ENCODE data around the gene DCAF6.
"Not testable (repeated sequence)": the region's sequence is repeated elsewhere in the genome, so short reads cannot be mapped to it uniquely, and the experiment has no call there.

Gene DCAF6

DNA sequence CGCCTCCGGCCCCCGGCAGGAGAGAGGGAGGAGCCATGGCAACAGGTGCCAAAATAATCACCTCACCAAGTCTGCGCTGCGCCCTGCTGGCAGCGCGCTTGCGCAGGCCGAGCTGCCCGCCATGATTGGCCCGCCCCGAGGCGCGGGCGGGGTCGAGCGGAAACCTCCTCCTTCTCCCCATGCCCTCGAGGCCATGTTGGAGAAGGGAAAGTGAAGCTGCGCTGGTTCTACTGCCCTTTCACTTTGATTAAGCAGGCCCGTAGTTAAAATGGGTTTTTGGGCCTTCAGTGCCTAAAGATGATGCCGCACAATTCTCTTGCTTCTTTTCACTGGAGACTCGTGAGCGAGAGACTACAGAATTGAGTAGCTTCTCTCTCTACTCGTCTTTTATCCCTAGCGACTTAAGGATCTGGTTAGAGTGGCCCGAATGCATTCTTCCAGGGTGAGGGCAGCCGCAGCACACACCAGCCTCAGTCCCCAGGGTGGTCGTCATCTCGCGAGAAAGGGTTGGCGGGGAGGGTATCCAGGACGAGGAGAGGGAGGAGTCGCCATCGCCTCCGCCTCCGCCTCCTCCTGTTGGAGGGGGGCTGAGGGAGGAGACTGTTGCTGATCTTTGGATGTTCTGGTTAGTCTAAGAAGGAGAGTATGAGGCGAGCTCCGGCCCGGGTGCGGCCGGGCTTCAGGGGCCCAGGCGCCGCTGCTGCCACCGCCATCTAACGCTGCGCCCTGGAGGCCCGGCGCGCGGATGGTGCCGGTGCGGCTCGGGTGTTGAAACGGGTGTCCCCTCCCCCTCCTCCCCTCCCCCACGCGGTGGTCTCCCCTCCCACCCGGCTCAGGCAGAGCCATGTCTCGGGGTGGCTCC, at the start of gene DCAF6:
Gene DCAF6, plus strand, starts transcription at position 616 of the 862 bp plus-strand sequence. Its CDS starts 229 bp downstream, at position 845.
- peak; percentile 69 to 90 for DNase-seq

DNA sequence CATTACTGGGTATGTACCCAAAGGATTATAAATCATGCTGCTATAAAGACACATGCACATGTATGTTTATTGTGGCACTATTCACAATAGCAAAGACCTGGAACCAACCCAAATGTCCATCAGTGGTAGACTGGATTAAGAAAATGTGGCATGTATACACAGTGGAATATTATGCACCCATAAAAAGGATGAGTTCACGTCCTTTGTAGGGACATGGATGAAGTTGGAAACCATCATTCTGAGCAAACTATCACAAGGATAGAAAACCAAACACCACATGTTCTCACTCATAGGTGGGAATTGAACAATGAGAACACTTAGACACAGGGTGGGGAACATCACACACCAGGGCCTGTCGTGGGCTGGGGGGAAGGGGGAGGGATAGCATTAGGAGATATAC, 49.3 kb upstream of the DCAF6 start:
- not testable (repeated sequence) for DNase-seq

DNA sequence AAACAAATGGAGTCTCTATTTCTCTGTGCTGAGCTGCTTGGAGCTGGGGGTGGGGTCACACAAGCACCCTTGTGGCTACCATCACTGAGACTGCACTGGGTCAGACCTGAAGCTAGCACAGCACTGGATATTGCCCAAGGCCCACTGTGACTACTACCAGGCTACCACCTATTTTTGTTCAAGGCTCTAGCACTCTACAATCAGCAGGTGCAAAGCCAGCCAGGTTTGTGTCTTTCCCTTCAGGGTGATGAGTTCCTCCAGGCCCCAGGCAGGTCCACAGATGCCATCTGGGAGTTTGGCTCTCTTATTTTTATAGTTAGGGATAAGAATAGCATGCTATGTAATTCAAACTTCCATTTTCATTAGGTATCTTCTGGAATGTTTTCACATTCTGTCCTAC, 46.1 kb upstream of the DCAF6 start:
- DNase-seq = no peak

DNA sequence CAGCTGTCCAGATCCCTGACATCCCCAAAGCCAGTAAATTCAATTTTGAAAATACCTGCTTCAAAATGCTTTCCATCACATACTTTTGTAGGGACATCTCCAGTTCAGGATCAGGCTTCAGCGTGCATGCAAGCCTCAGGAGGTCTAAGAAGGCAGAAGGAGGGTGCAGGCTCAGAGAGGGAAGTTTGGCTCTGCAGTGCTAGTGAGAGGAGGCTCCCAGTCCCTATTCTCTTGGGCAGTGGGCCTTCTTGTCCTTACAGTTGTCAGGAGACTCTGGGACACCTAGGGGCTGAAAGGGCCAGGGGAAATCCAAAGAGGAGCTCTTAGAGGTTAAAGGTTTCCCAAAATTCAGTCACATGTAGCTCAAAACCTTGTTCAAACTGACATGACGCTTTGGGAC, 42.7 kb upstream of the DCAF6 start:
- no peak for DNase-seq

GRCh38 chr1:167898578-167899222, 37.8 kb upstream of the DCAF6 start:
- no peak for DNase-seq

DNA sequence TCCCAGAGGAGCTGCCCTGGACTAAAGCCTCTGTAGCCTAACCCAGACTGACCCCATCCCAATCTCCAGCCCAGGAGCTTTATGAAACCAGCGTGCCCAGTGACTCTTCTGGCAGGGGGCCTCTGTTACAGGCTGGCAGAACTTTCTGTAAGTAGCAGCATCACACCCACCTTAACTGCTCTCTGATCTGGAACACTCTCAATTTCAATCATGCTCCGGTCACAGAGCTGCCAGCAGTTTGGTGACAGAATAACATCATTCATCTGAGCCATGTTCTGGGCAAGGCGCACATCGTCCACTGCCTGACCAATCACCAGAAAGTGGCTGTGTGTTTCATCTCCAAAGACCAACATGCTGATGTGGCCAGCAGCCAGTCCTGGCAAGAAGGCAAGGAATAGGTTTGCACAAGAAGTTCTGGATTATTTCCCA, 37.2 kb upstream of the DCAF6 start:
- no peak for DNase-seq

- DNase-seq = no peak
Observed at GRCh38 chr1:167900907-167901306, 35.6 kb upstream of the DCAF6 start.

- no peak for DNase-seq
Observed at GRCh38 chr1:167904652-167905130, 31.8 kb upstream of the DCAF6 start.

GRCh38 chr1:167905182-167905581, 31.3 kb upstream of the DCAF6 start:
- no peak for DNase-seq

DNA sequence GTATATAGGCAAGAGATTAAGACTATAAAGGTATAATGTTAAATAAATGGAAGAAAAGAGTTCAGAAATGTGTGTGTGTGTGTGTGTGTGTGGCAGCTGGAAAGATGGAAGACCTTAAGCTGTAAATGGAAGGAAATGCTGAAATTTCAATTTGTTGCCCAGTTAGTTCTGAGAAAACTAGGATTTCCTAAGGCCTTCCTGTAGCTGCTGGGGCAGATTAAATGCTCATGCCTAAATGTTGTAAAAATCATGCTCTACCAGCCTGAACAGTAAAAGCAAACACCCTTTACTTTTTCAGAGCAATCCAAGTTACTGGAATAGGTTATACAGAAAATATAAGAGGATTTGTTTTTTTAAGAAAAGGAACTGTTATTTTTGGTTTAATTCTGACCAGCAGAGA, 30.8 kb upstream of the DCAF6 start:
- DNase-seq = no peak

DNA sequence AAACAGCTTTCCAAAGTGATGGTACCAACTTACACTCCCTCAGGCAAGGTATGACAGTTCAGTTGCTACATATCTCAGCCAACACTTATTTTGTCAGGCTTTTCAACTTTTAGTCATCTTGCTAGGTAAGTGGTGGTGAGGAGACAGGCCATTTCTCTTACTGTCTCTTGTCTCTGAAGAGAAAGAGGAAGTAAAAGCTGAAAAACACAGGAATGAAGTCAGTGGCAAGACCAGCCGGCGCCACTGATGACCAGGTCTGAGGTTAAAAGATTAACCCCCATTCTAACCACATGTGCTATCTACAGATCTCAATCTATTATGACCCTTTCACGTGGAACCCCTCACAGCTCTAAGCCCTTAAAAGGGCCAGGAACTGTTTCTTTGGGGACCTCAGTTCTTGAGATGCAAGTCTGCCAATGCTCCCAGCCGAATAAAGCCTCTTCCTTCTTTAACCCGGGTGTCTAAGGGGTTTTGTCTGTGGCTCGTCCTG, 26.7 kb upstream of the DCAF6 start:
- no peak for DNase-seq

DNA sequence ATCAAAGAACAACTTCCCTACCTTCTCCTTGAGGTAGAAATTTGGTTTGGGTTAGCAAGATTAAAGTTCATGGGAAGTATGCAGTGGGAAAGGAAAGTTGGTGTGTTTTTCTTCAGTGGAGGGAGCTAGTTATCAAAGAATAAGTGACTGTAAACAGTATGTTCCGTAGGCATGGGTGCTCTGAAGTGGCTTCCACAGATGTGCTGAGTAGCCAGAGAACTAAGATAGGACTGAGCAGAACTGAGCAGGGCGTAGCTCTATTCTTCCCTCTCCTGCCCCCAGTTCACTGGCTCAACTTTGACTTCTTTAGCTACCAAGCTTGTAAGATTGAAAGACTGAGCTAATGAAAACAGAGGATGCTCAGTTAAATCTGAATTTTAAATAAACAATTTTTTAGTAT, 26.0 kb upstream of the DCAF6 start:
- DNase-seq = no peak

DNA sequence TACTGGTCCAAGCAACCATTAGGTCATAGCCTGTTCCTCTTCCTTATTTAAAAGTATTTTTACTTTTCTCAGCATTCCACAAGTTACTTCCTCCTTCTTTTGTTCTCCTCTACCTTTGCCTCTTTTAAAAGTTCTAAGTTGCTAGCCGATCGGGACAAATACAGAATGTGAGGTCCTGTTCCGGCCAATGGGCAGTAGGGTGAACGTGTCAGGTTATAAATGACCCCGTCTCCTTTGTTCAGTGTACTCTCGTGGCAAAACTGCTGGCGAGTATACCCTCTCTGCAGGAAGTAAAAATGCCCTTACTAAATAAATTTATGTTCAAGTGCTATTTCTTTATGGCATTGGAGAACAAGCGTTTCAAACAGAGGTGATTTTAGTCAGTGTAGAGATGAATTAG, 25.1 kb upstream of the DCAF6 start:
- no peak for DNase-seq

DNA sequence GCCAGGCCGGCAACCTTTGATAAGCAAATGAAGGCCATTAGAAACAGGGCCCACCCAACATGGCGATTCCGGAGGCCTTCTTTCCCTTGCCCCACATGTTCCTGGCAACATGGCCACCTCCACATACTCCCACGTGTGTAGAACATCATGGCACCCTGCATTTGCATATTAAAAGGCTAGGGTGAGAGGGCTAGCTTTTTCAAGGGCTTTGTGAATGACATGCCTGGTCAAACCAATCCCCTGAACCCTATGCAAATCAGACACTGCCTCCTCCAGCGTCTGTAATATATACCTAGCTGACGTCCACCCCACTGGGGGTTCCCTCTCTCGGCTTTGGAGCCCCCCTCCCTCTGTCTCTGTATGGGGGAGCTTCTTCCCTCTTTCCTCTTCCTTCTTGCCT, 24.2 kb upstream of the DCAF6 start:
- no peak for DNase-seq

GRCh38 chr1:167913895-167914496, 22.5 kb upstream of the DCAF6 start, which contains the start of gene ADCY10:
Gene ADCY10, minus strand, starts transcription at chr1:167914134. Its CDS starts 8,994 bp downstream, at chr1:167905140.
- DNase-seq = no peak

DNA sequence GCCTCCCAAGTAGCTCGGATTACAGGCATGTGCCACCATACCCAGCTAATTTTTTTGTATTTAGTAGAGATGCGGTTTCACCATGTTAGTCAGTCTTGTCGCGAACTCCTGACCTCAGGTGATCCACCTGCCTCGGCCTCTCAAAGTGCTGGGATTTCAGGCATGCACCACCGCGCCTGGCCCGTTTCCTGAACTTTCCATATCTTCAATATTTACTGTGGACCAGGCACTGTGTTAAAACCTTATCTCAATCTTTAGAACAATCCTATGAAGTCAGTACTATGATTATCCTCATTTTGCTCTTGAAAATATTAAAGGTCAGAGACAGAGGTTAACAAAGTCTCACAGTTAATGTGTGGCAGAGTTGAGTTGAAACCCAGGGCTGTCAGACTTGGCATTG, 20.9 kb upstream of the DCAF6 start:
- DNase-seq = no peak

GRCh38 chr1:167916766-167917511, 19.5 kb upstream of the DCAF6 start:
- no peak for DNase-seq

DNA sequence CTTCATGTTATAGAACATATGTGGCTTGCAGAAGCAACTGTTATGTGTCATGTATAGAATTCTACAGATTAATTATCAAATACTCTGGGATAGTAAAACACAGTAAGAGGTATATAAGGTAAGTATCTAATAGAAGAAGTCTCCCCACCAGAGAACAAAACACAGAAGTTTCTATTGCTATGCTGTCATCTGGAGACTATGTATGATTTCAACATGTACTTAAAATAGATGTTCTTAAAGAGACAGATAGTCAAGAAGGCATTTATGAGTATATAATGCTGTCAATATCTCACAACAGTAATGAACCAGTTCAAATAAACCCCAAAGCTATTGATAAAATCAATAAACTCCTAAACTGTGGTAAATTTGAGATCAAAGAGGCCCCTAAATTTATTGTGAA, 14.5 kb upstream of the DCAF6 start:
- DNase-seq = no peak

GRCh38 chr1:167922611-167923074, 13.8 kb upstream of the DCAF6 start:
- no peak for DNase-seq

DNA sequence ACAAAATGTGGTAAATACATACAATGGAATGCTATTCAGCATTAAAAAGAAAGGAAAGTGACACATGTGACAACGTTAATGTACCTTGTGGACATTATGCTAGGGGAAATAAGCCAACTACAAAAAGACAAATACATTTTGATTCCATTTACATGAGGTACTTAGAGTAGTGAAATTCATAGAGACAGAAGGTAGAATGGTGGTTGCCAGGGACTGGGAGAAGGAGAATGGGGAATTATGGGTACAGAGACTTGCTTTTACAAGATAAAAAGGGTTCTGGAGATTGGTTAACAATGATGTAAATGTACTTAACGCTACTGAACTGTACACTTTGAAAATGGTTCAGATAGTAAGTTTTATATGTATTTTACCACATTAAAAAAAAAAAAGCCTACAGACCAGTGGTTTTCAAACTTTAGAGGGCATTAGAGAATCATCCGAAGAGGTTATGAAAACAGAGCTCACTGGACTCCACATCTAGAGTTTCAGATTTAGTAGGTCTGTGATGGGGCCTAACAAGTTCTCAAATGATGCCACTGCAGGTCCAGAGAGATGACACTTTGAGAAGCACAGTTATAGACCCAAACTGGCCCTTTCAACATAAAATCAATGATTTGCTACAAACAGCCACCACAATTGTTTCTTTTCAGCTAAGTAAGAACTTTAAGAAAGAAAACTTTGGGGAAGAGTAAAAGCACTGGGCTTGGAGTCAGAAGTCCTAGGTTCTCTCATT, 13.0 kb upstream of the DCAF6 start:
- no peak for DNase-seq

DNA sequence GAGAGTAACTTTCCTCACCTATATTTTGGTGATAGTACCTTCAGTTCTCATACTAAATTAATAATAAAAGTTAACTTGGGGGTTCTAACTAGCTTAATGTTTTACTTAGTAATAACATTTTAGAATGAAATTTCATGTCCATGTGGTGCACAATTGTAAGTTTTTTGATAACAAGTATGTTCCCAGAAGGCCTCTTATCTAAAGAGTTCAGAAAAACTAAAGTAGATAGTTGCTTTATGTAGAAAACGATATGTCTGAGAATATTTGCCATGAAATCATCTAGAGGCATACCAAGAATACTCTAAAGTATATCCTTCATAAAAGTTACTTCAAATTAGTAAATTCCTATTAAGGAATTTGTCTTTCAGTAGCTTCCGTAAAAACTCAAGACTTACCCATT, 12.4 kb upstream of the DCAF6 start:
- DNase-seq = no peak

Data from SW 1271 (cell line).